HEK293T (cell line): ENCODE results near the gene SLC2A11.

Experiments
- CTBP1 ChIP-seq: fragments of 450-650 bp; IDR thresholded peaks from 2 replicates; pipeline ENCODE4 v1.6.1; 2016; ENCODE audit warnings: borderline replicate concordance
- FOXM1 ChIP-seq: fragments of 450-650 bp; IDR thresholded peaks from 2 replicates; pipeline ENCODE4 v1.6.1; 2017; ENCODE audit warnings: mild to moderate bottlenecking, borderline replicate concordance
- SP1 ChIP-seq: fragments of 450-650 bp; IDR thresholded peaks from 2 replicates; pipeline ENCODE4 v1.6.1; 2017
- SUZ12 ChIP-seq: fragments of 450-650 bp; IDR thresholded peaks from 2 replicates; pipeline ENCODE4 v1.6.1; 2016; ENCODE audit warnings: mild to moderate bottlenecking
- ZNF384 ChIP-seq: fragments of 450-650 bp; IDR thresholded peaks from 2 replicates; pipeline ENCODE4 v1.6.1; 2016

DNA sequence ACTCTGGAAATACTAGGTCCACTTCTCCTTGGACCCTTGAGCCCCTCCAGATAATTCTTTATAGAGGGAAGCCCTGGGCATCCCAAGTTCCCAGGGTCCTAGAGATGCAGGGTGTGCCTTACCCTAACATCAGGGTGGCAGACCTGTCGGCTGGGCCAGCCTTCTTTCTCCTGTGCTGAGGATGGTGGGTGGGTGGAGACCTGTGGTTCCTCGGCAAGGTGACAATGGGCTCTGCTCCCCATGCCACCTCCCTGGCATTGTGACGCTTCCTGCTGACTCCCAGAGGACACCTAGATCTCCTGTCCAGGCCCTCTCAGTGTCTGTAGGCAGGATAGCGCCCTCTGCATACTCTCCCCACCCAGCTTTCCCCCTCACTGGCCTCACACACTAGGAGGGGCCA lies 15.1 kb upstream of the SLC2A11 start:
- TF ChIP-seq FOXM1 (no peak), SP1 (no peak), ZNF384 (no peak), SUZ12 (no peak), CTBP1 (no peak)
